GM23338 (cell line): ENCODE measurements around the gene KRTAP4-2.

Experiments used
- CREB1 ChIP-seq: fragments of 250-450 bp; sonication (Bioruptor Pico); IDR thresholded peaks from 2 replicates; pipeline ENCODE4 v1.5.0; 2020; ENCODE audit warnings: low read depth, mild to moderate bottlenecking, moderate library complexity
- ETS1 ChIP-seq: IDR thresholded peaks from 2 replicates; pipeline ENCODE4 v1.6.1; 2016; ENCODE audit warnings: antibody characterized with exemption
- EZH2 ChIP-seq: fragments of 200-600 bp; sonication (generic); IDR thresholded peaks from one replicate; pipeline ENCODE4 v1.8.0; 2017; ENCODE audit warnings: antibody characterized with exemption, mild to moderate bottlenecking, low read depth; ENCODE audit not compliant: unreplicated experiment
- EZH2phosphoT487 ChIP-seq: fragments of 200-600 bp; sonication (generic); IDR thresholded peaks from one replicate; pipeline ENCODE4 v1.8.1; 2018; ENCODE audit warnings: antibody characterized with exemption; ENCODE audit not compliant: unreplicated experiment
- JUNB ChIP-seq: IDR thresholded peaks from one replicate; pipeline ENCODE4 v1.6.1; 2016; ENCODE audit warnings: antibody characterized with exemption; ENCODE audit not compliant: unreplicated experiment
- POLR2AphosphoS5 ChIP-seq: IDR thresholded peaks from 2 replicates; pipeline ENCODE4 v1.6.1; 2016; ENCODE audit warnings: antibody characterized with exemption, low read depth
- REST ChIP-seq: IDR thresholded peaks from one replicate; pipeline ENCODE4 v1.6.1; 2018; ENCODE audit warnings: antibody characterized with exemption; ENCODE audit not compliant: unreplicated experiment
- ZNF114 ChIP-seq: fragments of 250-450 bp; sonication (Bioruptor Pico); IDR thresholded peaks from 2 replicates; pipeline ENCODE4 v1.5.0; 2020; ENCODE audit warnings: mild to moderate bottlenecking, moderate library complexity
- TF ChIP-seq, protein P1 (sequence below), 2 experiments: fragments of 200-600 bp in 1 of 2; sonication (generic) in 1 of 2; conservative IDR thresholded peaks; 2 replicates each; pipeline versions ENCODE4 v1.5.1 to v1.6.1; 2016 to 2017; ENCODE audit warnings: antibody characterized with exemption in 2 of 2, low read depth in 2 of 2, mild to moderate bottlenecking in 2 of 2, moderate library complexity in 1 of 2

- no peak for TF ChIP-seq EZH2
- no peak for TF ChIP-seq JUNB
- TF ChIP-seq POLR2AphosphoS5, result no peak
- TF ChIP-seq, protein P1, sequence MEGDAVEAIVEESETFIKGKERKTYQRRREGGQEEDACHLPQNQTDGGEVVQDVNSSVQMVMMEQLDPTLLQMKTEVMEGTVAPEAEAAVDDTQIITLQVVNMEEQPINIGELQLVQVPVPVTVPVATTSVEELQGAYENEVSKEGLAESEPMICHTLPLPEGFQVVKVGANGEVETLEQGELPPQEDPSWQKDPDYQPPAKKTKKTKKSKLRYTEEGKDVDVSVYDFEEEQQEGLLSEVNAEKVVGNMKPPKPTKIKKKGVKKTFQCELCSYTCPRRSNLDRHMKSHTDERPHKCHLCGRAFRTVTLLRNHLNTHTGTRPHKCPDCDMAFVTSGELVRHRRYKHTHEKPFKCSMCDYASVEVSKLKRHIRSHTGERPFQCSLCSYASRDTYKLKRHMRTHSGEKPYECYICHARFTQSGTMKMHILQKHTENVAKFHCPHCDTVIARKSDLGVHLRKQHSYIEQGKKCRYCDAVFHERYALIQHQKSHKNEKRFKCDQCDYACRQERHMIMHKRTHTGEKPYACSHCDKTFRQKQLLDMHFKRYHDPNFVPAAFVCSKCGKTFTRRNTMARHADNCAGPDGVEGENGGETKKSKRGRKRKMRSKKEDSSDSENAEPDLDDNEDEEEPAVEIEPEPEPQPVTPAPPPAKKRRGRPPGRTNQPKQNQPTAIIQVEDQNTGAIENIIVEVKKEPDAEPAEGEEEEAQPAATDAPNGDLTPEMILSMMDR (conservative IDR thresholded peaks at IDR 0.05; ENCODE audit: low read depth in 2 of 2), result no peak
- TF ChIP-seq REST, result no peak
- no peak for TF ChIP-seq EZH2phosphoT487
- no peak for TF ChIP-seq CREB1
- no peak for TF ChIP-seq ZNF114 (CRISPR knock-in tag)
- TF ChIP-seq ETS1, result no peak
Observed at GRCh38 chr17:41144846-41145245, 33.2 kb downstream of the KRTAP4-2 start.
